Left kidney (tissue), 1 donor: ENCODE data around the gene ECI2. TPM values are rescaled to one million over a fixed set of nuclear protein-coding genes. Genes with fewer than 3 reads are reported as not detected.

Experiments
- polyA plus RNA-seq: library from polyadenylated mRNA; unstranded; fragments of 120-200 nt; gene quantifications from one replicate; pipeline ENCODE4 v1.2.1, GENCODE V29; 2013; ENCODE audit not compliant: insufficient read length

ECI2 gene
- polyA plus RNA-seq, 1 donor, result 103 TPM

Other genes starting within 250 kb of the ECI2 start
- gene FAM217A, start 56.4 kb downstream of the ECI2 start, polyA plus RNA-seq, result 3.9 TPM